ENCODE results near the gene MOB2. TPM values are rescaled to one million over a fixed set of nuclear protein-coding genes. Genes with fewer than 3 reads are reported as not detected.

The MOB2 gene
- total RNA-seq, 2 donors from 2014 or later = 24.5 to 26.7 TPM

Other genes with a start within 250 kb of the MOB2 start
- gene TOLLIP, start 177.1 kb downstream of the MOB2 start, total RNA-seq = 10 to 100 TPM; 27.6 to 30.8 TPM
- gene BRSK2, start 96.8 kb downstream of the MOB2 start, total RNA-seq = 1 to 10 TPM in 1 of 2 donors, under 1 TPM in 1; 0.09 to 3.3 TPM
- gene DUSP8, start 85.5 kb upstream of the MOB2 start, total RNA-seq = 1 to 10 TPM in 1 of 2 donors, under 1 TPM in 1; 0.80 to 1.7 TPM
- not detected for gene KRTAP5-1, start 98.5 kb upstream of the MOB2 start, total RNA-seq
- not detected for gene KRTAP5-2, start 111.5 kb upstream of the MOB2 start, total RNA-seq
- gene KRTAP5-3, start 121.7 kb upstream of the MOB2 start, total RNA-seq = not detected
- gene KRTAP5-4, start 135.4 kb upstream of the MOB2 start, total RNA-seq = not detected
- gene KRTAP5-5, start 143.0 kb upstream of the MOB2 start, total RNA-seq = not detected
- not detected for gene KRTAP5-6, start 210.4 kb upstream of the MOB2 start, total RNA-seq

All from activated T-helper 17 cell treated with anti-CD3 and anti-CD28 coated beads, Interleukin-2, amount 50 U/mL, for 72 hours (primary cell).